Fibroblast of lung (primary cell): ENCODE measurements around the gene NBPF6. TPM values are rescaled to one million over a fixed set of nuclear protein-coding genes. Genes with fewer than 3 reads are reported as not detected.
"Not testable (repeated sequence)": the region's sequence is repeated elsewhere in the genome, so short reads cannot be mapped to it uniquely, and the experiment has no call there.

Experiments used
- DNase-seq, 2 donors: peaks; one replicate each; pipeline versions ENCODE4 v3.0.0 to v3.0.0-alpha.2; 2010; ENCODE audit warnings: low read depth in 2 of 2
- H2AFZ ChIP-seq: 2 replicates; pipeline ENCODE4 v1.5.1; 2012; ENCODE audit warnings: low read length, control low read depth, inconsistent platforms
- H3K27ac ChIP-seq: 2 replicates; pipeline ENCODE4 v1.5.1; 2011; ENCODE audit warnings: low read length, control low read depth; ENCODE audit not compliant: insufficient read depth
- H3K27me3 ChIP-seq: 2 replicates; pipeline ENCODE4 v1.5.1; 2011; ENCODE audit warnings: mild to moderate bottlenecking, low read length; ENCODE audit not compliant: control insufficient read depth, insufficient read depth
- H3K36me3 ChIP-seq: 2 replicates; pipeline ENCODE4 v1.5.1; 2011; ENCODE audit warnings: low read length; ENCODE audit not compliant: control insufficient read depth, insufficient read depth
- H3K4me1 ChIP-seq: 2 replicates; pipeline ENCODE4 v1.5.1; 2011; ENCODE audit warnings: low read length; ENCODE audit not compliant: control insufficient read depth, insufficient read depth; ENCODE audit errors: extremely low read depth
- H3K4me2 ChIP-seq: 2 replicates; pipeline ENCODE4 v1.5.1; 2011; ENCODE audit warnings: low read length, control low read depth; ENCODE audit not compliant: insufficient read depth; ENCODE audit errors: extremely low read depth
- H3K4me3 ChIP-seq, 4 experiments: fragments of 200-600 bp in 1 of 4; sonication (generic) in 1 of 4; replicated peaks in 1 of 4; 2 replicates each; pipeline ENCODE4 v1.5.1; 2011 to 2016; ENCODE audit warnings: low read length in 4 of 4, low read depth in 3 of 4, mild to moderate bottlenecking in 3 of 4, control low read depth in 2 of 4, inconsistent platforms in 1 of 4, mixed read lengths in 1 of 4; ENCODE audit not compliant: insufficient read depth in 1 of 4; ENCODE audit errors: control extremely low read depth in 1 of 4
- H3K79me2 ChIP-seq: 2 replicates; pipeline ENCODE4 v1.5.1; 2012; ENCODE audit warnings: mild to moderate bottlenecking, low read length, inconsistent platforms; ENCODE audit not compliant: control insufficient read depth, insufficient read depth
- H3K9ac ChIP-seq: 2 replicates; pipeline ENCODE4 v1.5.1; 2011; ENCODE audit warnings: mild to moderate bottlenecking, low read length, control low read depth; ENCODE audit not compliant: insufficient read depth
- H3K9me3 ChIP-seq: 2 replicates; pipeline ENCODE4 v1.5.1; 2012; ENCODE audit warnings: low read depth, low read length; ENCODE audit not compliant: control insufficient read depth, insufficient read depth
- H4K20me1 ChIP-seq: 2 replicates; pipeline ENCODE4 v1.5.1; 2011; ENCODE audit warnings: low read length; ENCODE audit not compliant: control insufficient read depth, insufficient read depth; ENCODE audit errors: extremely low read depth
- polyA minus RNA-seq: library from RNA; depleted of rRNA, polyadenylated mRNA; stranded (reverse); fragments of >200 nt; gene quantifications from 2 replicates; pipeline ENCODE4 v1.2.3, GENCODE V29; 2011; ENCODE audit warnings: low replicate concordance
- polyA plus RNA-seq, 2 donors: library from polyadenylated mRNA; depleted of rRNA in 1 of 2; stranded (reverse) in 1 of 2; unstranded in 1 of 2; fragments of >200 nt; gene quantifications; 2 replicates each; pipeline ENCODE4 v1.2.1, GENCODE V29; 2011 to 2012; ENCODE audit warnings: missing spikeins in 1 of 2
- total RNA-seq: library from RNA; depleted of rRNA; stranded (reverse); fragments of >200 nt; gene quantifications from 2 replicates; pipeline ENCODE4 v1.2.1, GENCODE V29; 2014

NBPF6 gene, protein sequence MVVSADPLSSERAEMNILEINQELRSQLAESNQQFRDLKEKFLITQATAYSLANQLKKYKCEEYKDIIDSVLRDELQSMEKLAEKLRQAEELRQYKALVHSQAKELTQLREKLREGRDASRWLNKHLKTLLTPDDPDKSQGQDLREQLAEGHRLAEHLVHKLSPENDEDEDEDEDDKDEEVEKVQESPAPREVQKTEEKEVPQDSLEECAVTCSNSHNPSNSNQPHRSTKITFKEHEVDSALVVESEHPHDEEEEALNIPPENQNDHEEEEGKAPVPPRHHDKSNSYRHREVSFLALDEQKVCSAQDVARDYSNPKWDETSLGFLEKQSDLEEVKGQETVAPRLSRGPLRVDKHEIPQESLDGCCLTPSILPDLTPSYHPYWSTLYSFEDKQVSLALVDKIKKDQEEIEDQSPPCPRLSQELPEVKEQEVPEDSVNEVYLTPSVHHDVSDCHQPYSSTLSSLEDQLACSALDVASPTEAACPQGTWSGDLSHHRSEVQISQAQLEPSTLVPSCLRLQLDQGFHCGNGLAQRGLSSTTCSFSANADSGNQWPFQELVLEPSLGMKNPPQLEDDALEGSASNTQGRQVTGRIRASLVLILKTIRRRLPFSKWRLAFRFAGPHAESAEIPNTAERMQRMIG
- not detected in 2 replicates for total RNA-seq
- 0.03 TPM in 1 of 2 replicates, not detected in the other for polyA plus RNA-seq
- not detected in 2 replicates for polyA plus RNA-seq (2012)
- not detected in 2 replicates for polyA minus RNA-seq

DNA sequence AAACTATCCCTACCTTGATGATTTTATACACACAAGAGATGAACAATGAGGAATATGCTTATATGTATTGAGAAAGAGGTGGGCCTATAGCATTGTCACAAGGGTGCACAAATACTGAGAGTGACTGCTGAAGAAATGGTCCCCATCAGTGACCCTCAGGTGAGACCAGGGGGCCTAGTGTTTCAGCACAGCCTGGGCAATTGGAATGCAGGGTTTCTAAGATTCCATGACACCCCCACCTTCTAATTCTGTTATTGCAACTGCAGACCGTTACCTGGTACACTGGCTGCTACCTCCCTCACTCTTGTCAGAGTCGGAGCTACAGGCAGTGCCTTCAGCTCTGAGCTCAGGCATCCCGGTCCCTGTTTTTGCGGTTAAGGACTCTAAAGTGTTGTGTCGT is at the start of gene NBPF6:
TSS of gene NBPF6 (plus strand) at position 301 of the 400 bp plus-strand sequence. CDS start 259 bp downstream, outside the sequence.
- H3K4me1 ChIP-seq, H3K9ac ChIP-seq, H4K20me1 ChIP-seq, DNase-seq, H3K27me3 ChIP-seq, H3K9me3 ChIP-seq, H3K4me2 ChIP-seq, H3K27ac ChIP-seq, H3K79me2 ChIP-seq, H3K36me3 ChIP-seq, H2AFZ ChIP-seq, H3K4me3 ChIP-seq: not testable (repeated sequence)

DNA sequence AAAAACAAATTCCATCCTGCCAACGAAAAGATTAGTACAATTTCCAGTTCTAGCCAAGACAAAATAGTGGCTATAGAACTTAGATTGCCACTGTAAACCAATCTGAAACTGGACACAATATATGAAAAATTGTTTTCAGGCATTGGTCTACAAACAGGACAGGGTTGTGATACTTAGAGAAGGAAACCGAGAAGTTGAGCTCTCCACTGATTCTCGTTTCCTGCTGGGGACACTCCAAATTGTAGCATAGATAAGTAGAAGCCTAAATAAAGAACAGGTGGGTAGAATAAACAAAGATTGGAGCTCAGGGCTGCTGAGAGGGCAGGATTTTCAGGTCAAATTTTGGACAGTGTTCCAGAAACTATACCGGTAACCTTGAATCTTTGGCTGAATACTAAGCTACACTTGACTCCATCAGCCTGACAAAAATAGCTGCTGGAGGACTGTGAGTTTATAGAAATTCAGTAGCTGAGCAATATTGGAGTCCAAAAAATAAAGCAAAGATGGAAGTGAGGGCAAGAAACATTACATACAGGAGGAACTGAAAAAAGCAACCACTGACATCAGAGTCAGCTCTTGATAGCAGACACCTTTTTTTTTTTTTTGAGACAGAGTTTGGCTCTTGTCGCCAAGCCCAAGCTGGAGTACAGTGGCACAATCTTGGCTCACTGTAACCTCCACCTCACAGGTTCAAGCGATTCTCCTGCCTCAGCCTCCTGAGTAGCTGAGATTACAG is 38.9 kb upstream of the NBPF6 start:
- H3K27ac ChIP-seq: not testable (repeated sequence)

DNA sequence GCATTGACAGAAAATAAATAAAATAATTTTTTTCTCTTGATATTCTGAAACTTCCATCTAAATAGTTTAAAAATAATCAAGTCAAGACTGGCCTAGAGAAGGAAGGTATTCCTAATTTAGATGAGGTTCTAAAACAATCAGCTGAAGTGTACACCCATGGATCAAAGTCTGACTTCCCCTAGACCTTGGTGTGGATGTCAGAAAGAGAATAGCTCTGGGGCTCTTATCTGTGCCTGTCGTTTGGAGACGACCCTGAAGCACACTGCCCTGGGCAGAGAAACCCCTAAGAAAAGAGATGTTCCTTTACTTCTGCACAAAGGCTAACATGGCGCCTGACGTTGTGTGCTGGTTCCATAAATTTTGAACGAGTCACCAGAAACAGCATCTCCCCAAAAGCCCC is 30.0 kb upstream of the NBPF6 start:
- not testable (repeated sequence) for H3K4me3 ChIP-seq, H3K4me2 ChIP-seq, DNase-seq

More for the DNA sequence above, 38.9 kb upstream of the NBPF6 start:
- not testable (repeated sequence) for H3K27me3 ChIP-seq, H3K4me3 ChIP-seq, H3K9me3 ChIP-seq, H3K9ac ChIP-seq, H3K4me2 ChIP-seq, H4K20me1 ChIP-seq, DNase-seq, H3K79me2 ChIP-seq, H3K36me3 ChIP-seq, H3K4me1 ChIP-seq, H2AFZ ChIP-seq

DNA sequence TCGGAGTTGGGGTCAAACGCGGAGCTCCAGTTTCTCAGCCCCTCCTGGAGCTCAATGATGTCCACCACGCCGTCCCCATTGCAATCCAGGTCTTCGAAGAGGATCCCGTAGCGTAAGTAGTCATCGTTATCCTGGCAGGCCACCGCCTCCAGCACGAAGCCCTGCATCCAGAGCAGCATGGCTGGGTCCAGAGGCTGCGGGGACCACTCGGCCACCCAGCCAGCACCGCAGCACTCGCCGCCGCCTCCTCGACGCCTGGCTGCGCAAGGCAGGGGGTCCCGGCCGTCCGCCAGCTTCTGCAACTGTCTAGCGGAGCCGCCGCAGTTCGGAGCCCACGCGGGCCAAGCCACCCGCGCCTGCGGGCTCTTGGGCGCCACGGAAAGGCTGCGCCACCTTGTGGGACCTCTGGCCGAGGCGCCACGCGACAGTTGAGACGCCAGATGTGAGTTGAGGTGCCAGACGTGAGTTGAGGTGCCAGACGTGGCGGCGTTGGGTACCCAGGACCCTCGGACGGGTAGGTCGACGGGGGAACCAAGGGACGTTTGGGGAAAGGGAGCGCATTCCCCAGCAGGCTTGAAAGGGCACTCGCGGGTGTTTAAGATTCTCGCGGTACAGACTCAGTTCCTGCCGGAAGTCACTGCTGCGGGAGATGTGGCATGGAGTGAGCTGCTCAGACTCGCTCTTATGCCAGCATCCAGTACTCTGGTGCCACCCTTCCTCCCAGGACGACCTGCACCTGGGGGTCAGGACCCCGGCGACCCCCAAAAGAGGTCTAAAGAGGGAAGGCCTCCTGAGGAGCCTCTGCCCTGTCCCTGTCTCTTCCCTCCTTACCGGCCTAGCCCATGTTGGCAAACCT is 28.9 kb upstream of the NBPF6 start:
- not testable (repeated sequence) for H3K4me1 ChIP-seq, DNase-seq, H3K9ac ChIP-seq, H3K27ac ChIP-seq, H3K79me2 ChIP-seq, H3K4me2 ChIP-seq, H3K4me3 ChIP-seq, H3K27me3 ChIP-seq, H2AFZ ChIP-seq, H3K36me3 ChIP-seq, H3K9me3 ChIP-seq, H4K20me1 ChIP-seq

More for the DNA sequence above, 30.0 kb upstream of the NBPF6 start:
- not testable (repeated sequence) for H3K36me3 ChIP-seq, H3K27ac ChIP-seq, H3K4me1 ChIP-seq, H3K27me3 ChIP-seq, H3K79me2 ChIP-seq, H3K9ac ChIP-seq, H4K20me1 ChIP-seq, H3K9me3 ChIP-seq, H2AFZ ChIP-seq

DNA sequence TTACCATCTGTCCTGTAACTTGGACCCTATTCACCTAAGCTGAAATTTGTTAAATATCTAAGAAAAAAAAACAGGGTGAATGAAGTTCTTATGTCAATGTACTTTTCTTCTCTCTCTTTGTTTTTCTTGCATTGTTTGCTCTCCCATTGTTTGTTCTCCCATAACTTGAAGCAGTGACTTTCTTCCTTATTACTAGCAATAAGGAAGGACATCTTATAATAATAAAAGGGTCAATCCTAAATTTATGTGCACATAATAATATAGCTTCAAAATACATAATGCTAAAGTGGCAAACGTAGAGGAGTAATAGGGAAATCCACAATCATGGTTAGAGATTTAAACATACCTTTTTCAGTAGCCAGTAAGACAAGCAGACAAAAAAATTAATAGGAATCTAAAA is 23.3 kb upstream of the NBPF6 start:
- H3K9ac ChIP-seq, H3K36me3 ChIP-seq, H3K4me3 ChIP-seq, H3K4me1 ChIP-seq, H3K27ac ChIP-seq, H3K27me3 ChIP-seq, H4K20me1 ChIP-seq, DNase-seq, H3K9me3 ChIP-seq, H3K4me2 ChIP-seq, H3K79me2 ChIP-seq, H2AFZ ChIP-seq: not testable (repeated sequence)

DNA sequence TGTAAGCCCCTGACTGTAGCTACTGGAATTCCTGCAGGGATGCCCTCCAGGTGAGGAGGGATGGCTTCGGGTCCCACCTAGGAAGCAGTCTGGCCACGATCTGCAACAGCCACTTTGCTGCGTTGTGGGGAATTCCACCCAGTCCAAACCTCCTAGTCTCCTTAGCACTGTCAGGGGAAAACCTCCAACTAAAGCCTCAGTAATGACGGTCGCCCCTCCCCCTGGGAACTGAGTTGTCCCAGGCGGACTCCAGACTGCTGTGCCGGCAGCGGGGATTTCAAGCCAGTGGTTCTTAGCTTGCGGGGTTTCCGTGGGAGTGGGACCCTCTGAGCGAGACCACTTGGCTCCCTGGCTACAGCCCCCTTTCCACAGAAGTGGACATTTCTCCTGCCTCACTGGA is 18.1 kb upstream of the NBPF6 start:
- not testable (repeated sequence) for H2AFZ ChIP-seq, H3K79me2 ChIP-seq, H4K20me1 ChIP-seq, H3K27me3 ChIP-seq, H3K4me1 ChIP-seq, H3K27ac ChIP-seq, H3K4me3 ChIP-seq, H3K9me3 ChIP-seq, H3K36me3 ChIP-seq, H3K9ac ChIP-seq, H3K4me2 ChIP-seq, DNase-seq
